Cardiac fibroblast (primary cell): ENCODE measurements around the gene DARS1.

Source experiments
- DNase-seq, 2 donors: peaks; one replicate each; pipeline versions ENCODE4 v3.0.0 to v3.0.0-alpha.2; 2010; ENCODE audit warnings: low read depth in 2 of 2
- H3K4me3 ChIP-seq, 2 donors: replicated peaks in 1 of 2; 1 replicate in 1 of 2; 2 replicates in 1 of 2; pipeline ENCODE4 v1.5.1; 2011; ENCODE audit warnings: low read depth in 2 of 2, low read length in 2 of 2, mild to moderate bottlenecking in 2 of 2, moderate library complexity in 1 of 2
- TF ChIP-seq, protein P1 (sequence below): IDR thresholded peaks from one replicate; pipeline ENCODE4 v1.5.1; 2011; ENCODE audit warnings: low read depth, mild to moderate bottlenecking, low read length, inconsistent platforms

Gene DARS1

DNA sequence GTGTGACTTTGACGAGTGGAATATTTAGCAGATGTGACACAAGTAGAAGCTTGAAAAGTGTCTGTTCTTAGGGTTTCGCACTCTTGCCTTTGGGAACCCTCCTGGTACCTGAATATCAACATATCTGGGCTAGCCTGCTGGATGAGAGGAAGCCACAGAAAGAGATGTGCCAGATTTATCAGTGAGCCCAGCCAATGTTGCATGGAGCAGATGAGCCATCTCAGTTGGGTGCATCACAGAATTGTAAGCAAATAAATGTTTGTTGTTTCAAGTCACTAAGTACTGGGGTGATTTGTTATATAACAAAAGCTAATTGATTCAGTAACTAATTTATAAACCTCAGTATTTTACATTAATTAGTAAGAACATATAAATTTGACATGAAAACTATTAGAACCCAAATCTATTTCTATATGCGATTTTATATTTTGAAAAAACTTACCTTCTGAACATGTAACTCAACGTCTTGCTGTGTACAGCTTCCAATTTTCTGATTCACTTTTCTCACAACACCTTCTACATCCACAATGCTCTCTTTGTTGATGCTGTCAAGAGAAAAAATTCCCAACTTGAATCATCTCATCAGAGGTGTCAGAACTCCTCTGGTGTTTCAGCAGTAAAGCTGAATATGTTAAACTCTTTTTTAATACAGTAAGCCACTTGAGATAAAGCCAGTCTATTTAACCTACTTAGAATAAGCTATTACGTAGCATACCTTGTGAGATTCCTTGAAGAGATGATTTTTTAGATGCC, 42.3 kb downstream of the DARS1 start:
- no peak overlapping the region for H3K4me3 ChIP-seq
- no peak for DNase-seq
- TF ChIP-seq, protein P1, sequence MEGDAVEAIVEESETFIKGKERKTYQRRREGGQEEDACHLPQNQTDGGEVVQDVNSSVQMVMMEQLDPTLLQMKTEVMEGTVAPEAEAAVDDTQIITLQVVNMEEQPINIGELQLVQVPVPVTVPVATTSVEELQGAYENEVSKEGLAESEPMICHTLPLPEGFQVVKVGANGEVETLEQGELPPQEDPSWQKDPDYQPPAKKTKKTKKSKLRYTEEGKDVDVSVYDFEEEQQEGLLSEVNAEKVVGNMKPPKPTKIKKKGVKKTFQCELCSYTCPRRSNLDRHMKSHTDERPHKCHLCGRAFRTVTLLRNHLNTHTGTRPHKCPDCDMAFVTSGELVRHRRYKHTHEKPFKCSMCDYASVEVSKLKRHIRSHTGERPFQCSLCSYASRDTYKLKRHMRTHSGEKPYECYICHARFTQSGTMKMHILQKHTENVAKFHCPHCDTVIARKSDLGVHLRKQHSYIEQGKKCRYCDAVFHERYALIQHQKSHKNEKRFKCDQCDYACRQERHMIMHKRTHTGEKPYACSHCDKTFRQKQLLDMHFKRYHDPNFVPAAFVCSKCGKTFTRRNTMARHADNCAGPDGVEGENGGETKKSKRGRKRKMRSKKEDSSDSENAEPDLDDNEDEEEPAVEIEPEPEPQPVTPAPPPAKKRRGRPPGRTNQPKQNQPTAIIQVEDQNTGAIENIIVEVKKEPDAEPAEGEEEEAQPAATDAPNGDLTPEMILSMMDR, result no peak

DNA sequence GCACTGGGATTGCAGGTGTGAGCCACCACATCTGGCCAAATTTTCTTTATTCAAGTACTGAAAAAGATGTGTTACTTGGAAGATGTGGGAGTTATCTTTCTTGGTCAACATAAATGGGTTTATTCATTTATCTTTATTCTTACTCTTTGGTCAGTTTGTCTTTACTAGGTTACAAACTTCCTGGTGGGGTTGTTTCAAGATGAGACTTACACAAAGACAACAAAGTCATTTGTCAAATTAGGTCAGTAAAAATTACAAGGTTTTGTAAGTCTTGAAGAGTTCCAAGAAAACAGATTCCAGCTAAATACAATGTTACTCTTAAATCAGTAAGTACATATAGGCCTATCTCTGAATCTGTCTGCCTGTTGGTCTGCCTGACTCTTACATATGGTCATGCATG, 48.9 kb downstream of the DARS1 start:
- H3K4me3 ChIP-seq, result no peak overlapping the region
- DNase-seq, result no peak
- TF ChIP-seq, protein P1, result no peak

DNA sequence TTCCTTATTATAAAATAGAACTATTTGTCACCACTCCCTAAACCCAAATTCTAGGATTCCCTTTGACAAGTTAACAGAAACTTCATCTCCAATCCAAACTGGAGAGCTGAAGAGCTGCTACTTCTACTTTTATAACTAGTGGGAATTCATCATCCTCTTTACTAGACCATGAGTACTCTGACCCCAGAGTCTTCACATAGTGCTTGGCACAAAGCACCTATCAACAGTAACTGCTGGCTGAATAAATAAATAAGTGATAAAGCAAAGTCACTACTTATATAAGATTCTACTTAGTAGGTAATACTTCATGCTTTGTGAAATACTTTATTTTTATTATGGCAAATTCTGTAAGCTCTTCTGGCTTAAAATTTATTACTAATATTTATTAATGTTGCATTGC, 49.5 kb downstream of the DARS1 start:
- DNase-seq, result no peak
- TF ChIP-seq, protein P1, result no peak
- no peak overlapping the region for H3K4me3 ChIP-seq

GRCh38 chr2:135931776-135932443, 53.5 kb downstream of the DARS1 start:
- no peak overlapping the region for H3K4me3 ChIP-seq
- no peak for DNase-seq
- TF ChIP-seq, protein P1, result no peak

- TF ChIP-seq, protein P1, result no peak
- DNase-seq, result no peak
- H3K4me3 ChIP-seq, result no peak overlapping the region
Observed at GRCh38 chr2:135926605-135927004, 58.8 kb downstream of the DARS1 start.

- peak in 1 of 2 donors; percentile 66 for DNase-seq
- no peak overlapping the region for H3K4me3 ChIP-seq
- TF ChIP-seq, protein P1, result no peak
Observed at GRCh38 chr2:135925571-135925970, 59.9 kb downstream of the DARS1 start.
